GM18867 (cell line): Measurements from ENCODE around the gene AFF3.
"Not testable (repeated sequence)": the region's sequence is repeated elsewhere in the genome, so short reads cannot be mapped to it uniquely, and the experiment has no call there.

Experiments used
- ATAC-seq: cut with Tn5 transposase; IDR thresholded peaks from one replicate; pipeline ENCODE4 v1.9.1; 2021; ENCODE audit warnings: mild to moderate bottlenecking, moderate library complexity; ENCODE audit not compliant: unreplicated experiment

Gene AFF3

GRCh38 chr2:99688699-99689098 lies 453.7 kb downstream of the AFF3 start:
- no peak for ATAC-seq

- ATAC-seq = no peak
These were observed 459.9 kb downstream of the AFF3 start for GRCh38 chr2:99682275-99683060.

- no peak for ATAC-seq
These were observed 461.4 kb downstream of the AFF3 start for GRCh38 chr2:99680946-99681345.

- ATAC-seq = no peak
These were observed 462.9 kb downstream of the AFF3 start for GRCh38 chr2:99679518-99679917.

GRCh38 chr2:99678625-99679024 lies 463.8 kb downstream of the AFF3 start:
- ATAC-seq = no peak

- no peak for ATAC-seq
These were observed 464.6 kb downstream of the AFF3 start for GRCh38 chr2:99677814-99678213.

- no peak for ATAC-seq
These were observed 467.2 kb downstream of the AFF3 start for GRCh38 chr2:99675130-99675661.

GRCh38 chr2:99674090-99674489 lies 468.3 kb downstream of the AFF3 start:
- ATAC-seq = no peak

- ATAC-seq = no peak
These were observed 469.5 kb downstream of the AFF3 start for GRCh38 chr2:99672766-99673350.

GRCh38 chr2:99670768-99671734 lies 471.3 kb downstream of the AFF3 start:
- ATAC-seq = no peak

- ATAC-seq = no peak
These were observed 476.1 kb downstream of the AFF3 start for GRCh38 chr2:99666256-99666655.

- ATAC-seq = no peak
These were observed 478.7 kb downstream of the AFF3 start for GRCh38 chr2:99663641-99664040.

- no peak for ATAC-seq
These were observed 479.5 kb downstream of the AFF3 start for GRCh38 chr2:99662761-99663341.

GRCh38 chr2:99661761-99662160 lies 480.6 kb downstream of the AFF3 start:
- not testable (repeated sequence) for ATAC-seq

GRCh38 chr2:99660616-99661406 lies 481.6 kb downstream of the AFF3 start:
- no peak for ATAC-seq

GRCh38 chr2:99659874-99660273 lies 482.5 kb downstream of the AFF3 start:
- ATAC-seq = no peak

GRCh38 chr2:99657691-99658258 lies 484.6 kb downstream of the AFF3 start:
- ATAC-seq = no peak

- no peak for ATAC-seq
These were observed 485.4 kb downstream of the AFF3 start for GRCh38 chr2:99656994-99657393.

GRCh38 chr2:99653433-99653832 lies 489.0 kb downstream of the AFF3 start:
- no peak for ATAC-seq

- no peak for ATAC-seq
These were observed 489.5 kb downstream of the AFF3 start for GRCh38 chr2:99652862-99653261.
